Loucy (cell line): ENCODE data around the gene ASB10.

ENCODE experiments used
- CTCF ChIP-seq: fragments of 200-600 bp; sonication (generic); conservative IDR thresholded peaks from 2 replicates; pipeline ENCODE4 v1.5.1; 2014; ENCODE audit warnings: mild to moderate bottlenecking, antibody characterized with exemption, low read length
- EZH2phosphoT487 ChIP-seq: fragments of 200-600 bp; IDR thresholded peaks from 2 replicates; pipeline ENCODE4 v1.6.1; 2018; ENCODE audit warnings: antibody characterized with exemption, mild to moderate bottlenecking, moderate library complexity, borderline replicate concordance

- TF ChIP-seq CTCF = no peak
- TF ChIP-seq EZH2phosphoT487 = no peak
These were observed 6.0 kb downstream of the ASB10 start for GRCh38 chr7:151181011-151181431.
